ENCODE measurements around the gene USP22.
A peak's percentile ranks its signal among the peaks of the same experiment; 100 is the strongest.

USP22 gene

DNA sequence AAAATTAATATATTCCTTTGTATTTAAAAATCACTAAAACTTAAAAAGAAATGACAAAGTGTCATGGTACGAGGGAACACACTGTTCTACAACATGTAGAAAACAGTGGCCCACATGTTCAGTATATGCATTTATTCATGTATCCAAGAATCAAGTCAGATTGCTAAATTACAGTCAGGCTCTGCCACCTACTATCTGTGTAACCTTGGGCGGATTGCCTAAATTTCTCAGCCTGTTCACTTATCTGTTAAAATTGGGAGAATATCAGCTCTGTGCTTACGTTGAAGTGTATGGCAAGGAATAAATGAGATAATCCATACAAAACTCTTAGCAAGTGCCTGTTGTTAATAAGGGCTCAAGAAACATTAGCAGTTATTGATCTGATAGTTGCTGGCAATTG, 3.4 kb upstream of the USP22 start:
- no peak for DNase-seq

DNA sequence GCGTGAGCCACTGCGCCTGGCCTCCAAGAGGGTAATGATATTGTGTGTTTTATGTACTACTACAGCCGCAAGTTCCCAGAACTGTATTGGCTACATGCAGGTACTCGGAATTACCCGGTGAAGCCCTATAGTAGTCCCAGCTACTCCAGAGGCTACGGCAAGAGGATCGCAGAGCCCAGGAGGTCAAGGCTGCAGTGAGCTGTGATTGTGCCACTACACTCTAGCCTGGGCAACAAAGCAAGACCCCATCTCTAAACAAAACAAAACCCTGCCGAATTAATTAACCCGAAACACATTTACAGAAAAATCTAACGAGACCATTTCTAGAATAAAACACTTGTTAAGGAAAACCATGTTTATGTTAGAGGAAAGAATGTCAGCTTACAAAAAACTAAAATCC, 2.2 kb upstream of the USP22 start:
- DNase-seq: no peak

DNA sequence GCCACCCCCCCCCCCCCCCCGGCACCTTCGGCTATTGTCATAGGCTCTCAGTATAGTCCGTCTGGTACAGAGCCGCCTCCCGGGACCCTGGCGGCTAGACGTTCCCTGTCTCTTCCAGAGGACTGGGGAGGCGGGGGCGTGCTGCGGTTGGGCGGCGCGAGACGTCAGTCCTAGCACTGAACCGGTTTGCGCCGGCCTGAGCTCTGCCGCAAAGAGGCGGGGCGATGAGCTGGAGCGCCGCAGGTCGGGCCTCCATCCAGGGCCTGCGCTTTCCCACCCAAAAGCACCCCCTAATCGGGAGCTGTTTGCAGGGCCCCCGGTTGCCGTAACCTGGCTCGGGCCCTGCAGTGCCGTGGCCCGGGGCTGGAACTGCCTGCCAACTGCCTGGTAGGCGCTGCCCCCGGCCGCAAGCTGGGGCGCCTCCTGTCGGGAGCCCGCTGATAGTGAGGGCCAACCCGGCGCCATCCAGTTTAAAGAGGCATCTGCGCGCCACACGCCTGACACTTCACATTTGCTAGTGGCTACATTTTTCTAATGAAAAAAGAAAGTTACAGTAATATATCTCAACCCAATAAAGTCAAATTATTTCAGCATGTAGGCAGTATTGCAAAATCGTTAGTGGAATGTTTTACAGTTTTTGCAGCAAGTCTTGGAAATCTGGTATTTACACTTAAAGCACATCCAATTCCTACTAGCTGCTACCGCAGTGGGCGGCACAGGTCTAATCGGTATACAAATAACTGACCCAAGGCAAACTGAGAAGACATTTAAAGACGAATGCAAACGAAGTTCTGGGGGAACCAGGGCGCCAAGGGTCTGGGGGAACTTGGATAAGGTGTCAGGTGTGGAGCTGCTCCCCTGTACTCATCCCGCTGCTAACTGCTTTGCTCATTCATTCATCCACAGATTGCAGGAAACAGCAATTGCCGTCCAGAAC, 753 bp upstream of the USP22 start:
- peak; percentile 97 for DNase-seq

DNA sequence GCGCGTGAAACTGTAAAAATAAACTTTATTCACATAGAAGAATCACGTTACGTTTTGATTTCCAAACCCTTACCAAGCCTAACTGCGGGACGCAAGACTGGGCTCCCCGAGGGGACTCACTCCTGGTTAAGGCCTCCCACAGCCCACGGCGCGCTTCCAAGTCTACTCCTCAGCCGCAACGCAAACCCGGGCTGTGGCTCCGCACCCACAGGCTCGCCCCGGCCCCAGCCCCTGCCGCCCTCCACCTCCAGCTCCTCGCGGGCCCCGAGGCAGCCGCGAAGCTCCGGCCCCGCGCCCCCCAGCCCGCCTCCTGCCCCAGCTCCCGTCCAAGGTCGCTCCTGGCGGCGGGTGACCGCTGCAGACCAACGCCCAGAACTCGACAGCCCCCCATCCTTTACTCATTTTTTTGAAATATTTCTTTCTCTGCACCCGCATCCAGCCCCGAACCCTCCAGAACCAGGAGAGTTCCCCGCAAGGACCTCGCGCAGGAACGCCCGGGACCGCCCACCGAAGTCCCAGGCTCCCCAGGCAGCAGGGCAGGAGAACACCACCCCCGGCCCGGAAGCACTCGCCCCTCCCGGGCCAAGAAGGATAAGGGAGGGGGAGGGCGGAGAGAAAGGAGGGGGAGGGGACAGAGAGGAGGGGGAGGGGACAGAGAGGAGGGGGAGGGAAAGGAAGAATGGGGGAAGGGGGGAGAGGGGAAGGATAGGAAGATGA, 912 bp downstream of the USP22 start:
- peak; percentile 73 for DNase-seq

DNA sequence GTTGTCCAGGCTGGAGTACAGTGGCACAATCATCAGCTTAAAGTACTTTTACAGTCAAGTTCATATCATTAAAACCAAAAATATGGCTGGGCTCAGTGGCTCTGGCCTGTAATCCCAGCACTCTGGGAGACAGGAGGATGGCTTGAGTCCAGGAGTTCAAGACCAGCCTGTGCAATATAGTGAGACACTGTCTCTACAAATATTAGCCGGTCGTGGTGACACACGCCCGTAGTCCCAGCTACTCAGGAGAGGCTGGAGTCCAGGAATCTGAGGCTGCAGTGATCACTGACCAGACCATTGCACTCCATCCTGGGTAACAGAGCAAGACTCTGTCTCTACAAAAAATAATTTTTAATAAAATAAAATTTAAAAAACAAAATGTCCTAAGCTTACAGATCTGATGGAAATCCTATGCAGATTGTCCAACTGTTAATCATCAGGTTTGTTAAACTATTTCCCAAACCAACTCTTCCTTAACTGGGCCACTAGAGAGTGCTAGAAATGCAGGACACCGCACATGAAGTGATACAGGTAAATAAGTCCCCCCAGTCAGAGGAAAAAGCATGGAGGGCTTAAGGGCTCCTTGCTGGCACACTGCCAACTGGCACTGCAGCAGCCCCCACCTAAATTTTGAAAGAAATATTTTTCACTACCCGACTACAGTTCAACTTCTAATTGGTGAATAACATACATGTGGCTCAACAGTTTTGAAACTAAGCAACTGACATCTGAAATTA, 2.8 kb downstream of the USP22 start:
- no peak for DNase-seq

DNA sequence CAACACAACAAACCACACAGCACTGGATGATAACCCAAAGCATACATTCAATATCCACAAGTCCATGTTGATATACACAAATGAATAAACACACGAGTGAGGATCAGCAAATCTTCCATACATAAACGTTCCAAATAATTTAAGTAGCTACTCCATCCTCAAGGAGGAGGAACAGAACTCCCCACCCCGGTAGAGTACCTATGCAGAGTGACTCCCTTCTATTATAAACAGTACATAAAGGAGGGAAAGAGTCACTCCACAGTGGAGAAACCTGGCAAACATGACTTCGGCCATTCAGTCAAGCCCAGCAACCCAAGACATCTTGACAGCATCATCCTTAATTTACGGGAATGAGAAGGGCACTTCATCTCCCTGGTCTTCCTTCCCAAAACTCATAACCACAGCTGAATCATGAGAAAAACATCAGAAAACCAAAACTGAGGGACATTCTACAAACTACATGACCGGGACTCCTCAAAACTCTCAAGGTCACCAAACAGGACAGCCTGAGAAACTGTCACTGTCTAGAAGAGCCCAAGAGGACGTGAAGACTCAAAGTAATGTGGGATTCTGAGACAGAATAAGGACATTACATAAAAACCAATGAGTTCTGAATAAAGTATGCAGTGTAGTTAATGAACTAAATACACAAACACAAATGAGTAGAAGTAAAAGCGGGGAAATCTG, 5.6 kb downstream of the USP22 start:
- no peak for DNase-seq

DNA sequence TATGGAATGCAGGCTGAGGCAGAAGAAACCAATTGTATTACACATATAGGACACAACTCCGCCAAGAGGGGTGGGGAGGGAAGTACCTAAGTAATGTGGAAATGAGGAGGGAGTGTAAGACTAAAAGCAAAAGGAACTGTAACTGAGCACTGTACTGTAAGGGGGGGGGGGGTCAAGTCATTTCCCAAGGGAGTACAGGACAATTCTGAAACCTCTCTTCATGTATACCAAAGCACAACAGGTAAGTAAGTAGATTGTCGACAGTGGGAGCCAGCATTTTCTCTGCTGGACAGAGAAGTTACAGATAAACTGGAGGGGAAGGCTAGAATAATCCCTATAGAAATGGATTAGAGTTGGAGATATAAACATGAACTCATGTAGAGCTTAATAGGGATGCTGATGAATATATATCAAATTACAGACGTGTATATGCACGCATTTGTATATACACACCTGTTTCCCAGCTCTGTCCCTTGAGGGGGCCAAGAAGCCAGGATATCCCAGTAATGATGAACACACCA, 6.4 kb downstream of the USP22 start:
- DNase-seq: no peak

DNA sequence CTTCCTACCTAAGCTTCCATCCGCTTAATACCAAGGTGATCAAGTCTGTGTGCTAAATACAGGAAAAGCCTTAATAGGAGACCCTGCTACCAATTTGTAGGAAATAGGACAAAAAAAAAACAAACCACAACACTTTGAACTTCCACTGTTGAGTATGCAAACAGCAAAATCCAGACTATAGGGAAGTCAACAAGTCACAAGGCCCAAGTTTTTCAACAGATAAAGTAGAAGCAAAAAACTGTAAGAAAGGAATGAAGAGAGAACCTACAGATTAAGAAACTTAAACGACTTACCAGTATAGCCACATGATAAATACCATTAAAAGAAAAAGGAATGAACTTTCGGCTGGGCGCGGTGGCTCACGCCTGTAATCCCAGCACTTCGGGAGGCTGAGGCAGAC, 7.4 kb downstream of the USP22 start:
- DNase-seq: no peak

DNA sequence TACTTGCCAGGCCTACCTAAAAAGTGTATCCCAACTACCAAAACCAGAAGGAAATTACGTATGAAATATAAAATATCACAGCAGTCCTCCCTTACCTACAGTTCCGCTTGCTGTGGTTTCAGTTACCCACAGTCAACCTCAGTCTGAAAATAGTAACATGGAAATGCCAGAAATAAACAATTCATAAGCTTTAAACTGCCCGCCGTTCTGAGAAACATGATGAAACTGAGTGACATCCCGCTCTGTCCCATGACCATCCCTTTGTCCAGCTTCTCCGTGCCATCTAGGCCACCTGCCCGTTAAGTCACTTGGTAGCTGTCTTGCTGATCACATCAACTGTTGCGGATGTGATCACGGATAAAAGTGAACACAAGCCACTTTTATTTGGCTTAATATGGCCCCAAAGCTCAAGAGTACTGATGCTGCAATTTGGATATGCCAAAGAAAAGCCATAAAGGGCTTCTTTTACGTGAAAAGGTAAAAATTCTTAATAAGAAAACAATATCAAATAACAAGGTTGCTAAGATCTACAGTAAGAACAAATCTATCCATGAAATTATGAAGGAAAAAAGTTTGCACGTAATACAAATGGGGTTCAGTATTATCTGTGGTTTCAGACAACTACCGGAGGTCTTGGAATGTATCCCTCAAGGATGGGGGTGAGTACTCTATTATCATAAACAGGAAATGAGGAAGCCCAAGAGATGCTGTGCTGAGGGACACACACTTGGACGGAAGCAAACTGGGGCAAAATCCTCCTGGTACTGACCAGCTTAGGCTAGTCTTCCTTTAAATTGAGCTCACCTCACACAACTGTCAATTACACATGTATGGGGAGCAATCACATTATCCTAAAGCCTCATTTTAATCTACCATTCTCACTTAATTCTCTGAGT, 8.2 kb downstream of the USP22 start:
- DNase-seq: no peak

DNA sequence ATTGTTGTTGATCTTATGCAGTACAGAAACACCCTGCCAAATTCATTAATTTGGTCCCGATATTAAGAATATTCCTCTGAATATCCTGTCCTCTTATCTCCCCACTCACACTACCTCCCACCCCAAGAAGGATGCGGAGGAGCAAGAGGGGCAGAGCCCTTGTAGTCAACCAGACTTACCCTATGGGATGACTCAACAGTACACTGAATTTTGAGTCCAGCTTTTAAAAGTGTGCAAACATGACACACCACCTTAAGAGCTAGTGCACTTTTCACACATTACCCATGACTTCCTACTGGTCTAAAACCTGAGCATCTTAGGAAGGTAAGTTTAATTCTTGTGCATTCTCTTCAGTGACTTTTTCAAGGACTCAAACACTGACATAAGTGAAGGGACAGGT, 9.5 kb downstream of the USP22 start:
- DNase-seq: no peak

DNA sequence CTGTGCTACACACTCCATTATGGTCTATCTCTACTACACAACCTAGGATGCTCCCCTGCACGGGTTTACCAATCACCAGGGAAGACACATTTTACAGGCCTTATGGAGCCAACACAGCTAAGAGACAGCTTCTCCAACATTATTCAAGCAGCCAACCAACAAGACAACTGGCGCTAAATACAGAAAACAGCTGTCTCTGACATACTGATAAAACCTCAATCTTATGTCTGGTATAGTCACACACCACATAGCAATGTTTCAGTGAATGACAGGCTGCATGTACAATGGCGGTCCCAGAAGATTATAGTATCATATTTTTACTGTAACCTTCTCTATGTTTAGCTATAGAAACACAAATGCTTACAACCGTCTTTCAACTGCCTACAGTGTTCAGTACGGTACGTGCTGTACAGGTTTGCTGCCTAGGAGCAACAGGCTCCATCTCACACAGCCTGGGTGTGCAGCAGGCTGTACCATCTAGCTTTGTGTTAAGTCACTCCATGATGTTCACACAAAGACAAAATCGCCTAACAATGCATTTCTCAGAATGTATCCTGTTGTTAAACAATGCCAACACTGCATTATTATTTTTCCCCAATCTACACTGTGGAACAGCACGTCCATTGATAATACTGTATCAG, 10.9 kb downstream of the USP22 start:
- no peak for DNase-seq

DNA sequence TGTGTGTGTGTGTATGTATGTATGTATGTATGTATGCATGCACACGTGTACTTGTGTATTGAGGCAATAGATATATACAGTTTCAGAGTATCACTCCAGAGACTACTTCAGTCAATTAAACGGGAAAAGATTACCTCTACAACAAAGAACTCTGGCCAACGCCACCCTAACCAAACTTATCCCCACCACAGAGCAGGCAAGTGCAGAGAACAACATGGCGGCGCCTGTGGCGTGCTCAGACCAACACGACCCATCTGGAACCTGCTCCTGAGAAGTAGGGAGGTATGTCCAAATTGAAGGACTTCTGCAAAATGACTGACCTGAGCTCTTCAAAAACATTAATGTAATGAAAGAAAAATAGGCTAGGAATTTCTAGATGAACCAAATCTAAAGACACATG, 12.4 kb downstream of the USP22 start:
- DNase-seq: no peak

DNA sequence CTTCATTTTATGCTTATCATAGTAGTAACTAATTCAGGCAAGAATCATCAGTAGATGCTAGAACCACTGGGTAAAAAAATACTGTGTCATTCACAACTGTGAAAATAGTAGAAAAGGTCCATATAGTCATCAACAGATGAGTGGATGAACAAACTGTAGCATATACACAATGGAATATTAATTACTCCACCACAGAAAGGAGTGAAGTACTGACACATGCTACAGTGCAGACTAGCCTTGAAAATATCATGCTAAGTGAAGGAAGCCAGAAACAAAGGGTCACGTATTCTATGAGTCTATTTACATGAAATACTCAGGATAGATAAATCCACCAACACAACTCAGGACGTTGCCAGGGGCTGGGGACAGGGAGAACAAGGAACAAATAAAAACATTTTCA, 13.3 kb downstream of the USP22 start:
- DNase-seq: no peak

DNA sequence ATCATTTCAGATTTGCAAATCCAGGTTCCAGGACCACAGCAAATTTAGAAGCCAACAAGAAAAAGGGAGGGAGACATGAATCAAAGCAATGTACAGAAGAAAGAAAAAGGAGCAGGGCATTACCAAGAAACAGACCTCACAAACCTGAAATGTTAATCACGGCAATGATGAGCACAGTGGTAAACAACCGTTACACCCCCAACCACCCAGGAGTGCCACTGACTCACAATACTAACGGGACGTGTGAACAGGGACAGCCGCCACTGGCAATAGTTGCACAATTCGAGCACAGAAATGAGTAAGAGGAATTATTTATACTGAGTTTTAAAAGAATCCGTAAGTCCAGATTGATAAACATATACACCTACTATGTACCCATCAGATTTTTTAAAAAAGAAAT, 13.8 kb downstream of the USP22 start:
- DNase-seq: no peak

DNA sequence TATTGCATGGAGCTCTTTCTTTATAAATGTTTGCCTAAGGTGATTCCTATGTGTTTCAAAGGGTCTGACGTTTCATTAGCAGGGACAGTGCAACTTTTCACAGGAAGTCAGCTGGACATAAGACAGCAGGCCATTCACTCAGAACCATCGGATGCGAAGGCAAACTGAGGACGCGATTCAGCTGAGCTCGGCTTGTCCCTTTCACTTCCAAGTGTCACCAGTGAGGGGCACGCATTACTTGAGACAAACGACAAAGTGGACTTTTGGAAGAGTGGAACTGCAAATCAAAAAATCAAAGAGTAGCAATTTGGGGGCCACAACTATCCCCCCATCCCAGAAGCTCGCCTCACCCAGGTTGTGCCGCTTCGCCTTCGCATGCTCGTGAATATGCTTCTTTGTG, 14.6 kb downstream of the USP22 start:
- DNase-seq: no peak

DNA sequence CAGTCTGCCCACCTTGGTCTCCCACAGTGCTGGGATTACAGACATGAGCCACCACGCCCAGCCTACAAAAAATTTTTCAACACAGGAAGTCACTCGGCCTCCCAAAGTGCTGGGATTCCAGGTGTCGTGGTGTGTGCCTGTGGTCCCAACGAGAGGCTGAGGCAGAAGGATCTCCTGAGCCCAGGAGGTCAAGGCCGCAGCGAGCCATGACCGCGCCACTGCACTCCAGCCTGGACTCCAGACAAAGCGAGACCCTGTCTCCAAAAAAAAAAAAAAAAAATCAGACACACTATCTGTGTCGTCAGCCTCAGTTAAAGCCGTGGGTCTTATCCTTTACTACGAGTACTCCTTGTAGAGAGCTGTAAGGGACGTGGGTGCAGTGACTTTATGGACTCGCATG, 15.8 kb downstream of the USP22 start:
- no peak for DNase-seq

DNA sequence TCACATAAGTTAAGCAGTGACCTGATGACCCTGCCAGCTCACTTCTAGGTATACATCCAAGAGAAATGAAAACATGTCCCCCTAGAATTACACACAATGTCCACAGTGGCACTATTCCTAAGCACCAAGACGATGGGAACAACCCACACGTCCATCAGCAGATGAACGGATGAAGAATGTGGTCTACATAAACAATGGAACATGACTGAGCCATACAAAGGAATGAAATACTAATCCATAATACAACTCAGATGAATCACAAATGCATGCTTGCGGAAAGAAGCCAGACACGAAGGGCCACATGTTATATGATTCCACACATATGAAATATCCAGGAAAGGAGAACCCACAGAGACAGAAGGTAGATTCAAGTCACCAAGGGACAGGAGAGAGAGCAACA, 17.4 kb downstream of the USP22 start:
- no peak for DNase-seq

DNA sequence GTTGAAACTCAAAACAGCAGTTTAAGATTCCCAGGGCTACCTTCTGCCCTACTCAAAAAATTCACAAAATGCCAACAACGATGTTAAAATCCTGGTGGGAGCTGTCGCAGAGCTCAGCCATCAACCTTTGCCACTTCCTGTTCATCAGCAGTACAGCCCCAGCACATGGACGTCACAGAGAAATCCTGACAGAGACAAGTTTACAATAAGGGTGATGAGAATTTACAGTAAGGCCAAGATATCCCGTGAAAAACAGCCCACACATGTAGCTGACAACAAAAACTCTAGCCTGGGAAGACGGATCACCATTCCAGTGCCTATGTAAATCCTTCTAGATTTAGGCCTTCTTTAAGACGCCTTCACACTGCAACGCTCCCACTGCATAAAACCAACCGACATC, 18.8 kb downstream of the USP22 start:
- DNase-seq: no peak

DNA sequence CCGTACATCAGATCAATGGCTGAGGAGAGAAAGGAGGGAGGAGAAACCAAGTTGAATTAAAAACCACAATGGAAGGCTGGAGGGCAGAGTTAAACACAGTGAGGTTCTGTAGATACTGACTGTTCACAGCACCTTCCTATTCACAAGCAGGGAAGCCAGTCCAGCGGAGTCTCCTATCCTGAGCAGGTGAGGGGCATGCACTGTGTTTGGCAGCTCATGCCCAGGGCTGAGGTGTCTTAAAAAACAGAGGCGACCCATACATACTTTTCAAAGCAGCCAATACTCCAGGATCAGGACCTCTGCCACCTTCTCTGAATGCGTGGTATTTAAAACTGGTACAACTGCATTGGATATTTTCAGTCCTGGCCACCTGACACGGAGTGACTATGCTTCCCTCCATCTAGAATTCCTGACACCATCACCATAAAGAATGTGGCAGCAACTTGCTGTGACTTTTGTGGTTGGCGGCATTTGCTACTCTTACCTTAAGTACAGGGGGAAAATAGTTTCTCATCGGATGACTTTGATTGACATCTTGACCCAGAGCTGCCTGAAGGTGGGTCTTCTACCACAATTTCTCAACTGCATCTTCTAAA, 21.5 kb downstream of the USP22 start:
- no peak for DNase-seq

DNA sequence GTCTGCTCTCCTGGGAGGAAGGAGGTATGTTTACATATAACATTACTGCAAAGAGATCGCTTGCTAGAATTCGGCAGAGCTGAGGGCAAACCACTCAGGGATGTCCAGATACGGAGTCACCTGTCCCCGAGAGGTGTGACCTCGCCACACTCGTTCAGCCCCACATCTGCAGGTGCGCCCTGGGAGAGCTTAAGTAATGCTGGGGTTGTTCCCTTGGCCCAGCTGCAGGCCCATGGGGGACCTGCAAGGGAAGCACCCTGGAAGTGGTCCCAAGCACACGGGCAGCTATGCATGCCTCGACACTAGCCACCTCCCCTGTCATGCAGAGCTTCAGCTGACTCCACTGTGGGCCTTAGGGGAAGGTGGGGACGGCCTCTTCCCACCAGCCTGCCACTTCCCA, 22.2 kb downstream of the USP22 start:
- DNase-seq: no peak
